Upper lobe of left lung (tissue), 6 donors: ENCODE results near the gene SOCS7. TPM values are rescaled to one million over a fixed set of nuclear protein-coding genes. Genes with fewer than 3 reads are reported as not detected.

ENCODE experiments used
- ATAC-seq, 2 donors: fragments of 200-7000 bp; cut with Tn5 transposase; one replicate each; pipeline ENCODE4 v1.9.1; 2022; ENCODE audit warnings: mild to moderate bottlenecking in 2 of 2, moderate library complexity in 2 of 2; ENCODE audit not compliant: low FRiP score in 2 of 2
- DNase-seq, 2 donors: peaks; one replicate each; pipeline ENCODE4 v3.0.0-alpha.2; 2019 to 2020
- H3K27ac ChIP-seq, 4 donors: fragments of 200-600 bp; sonication (generic); one replicate each; pipeline ENCODE4 v1.5.1; 2016 to 2019
- H3K27me3 ChIP-seq, 4 donors: fragments of 200-600 bp; sonication (generic); one replicate each; pipeline ENCODE4 v1.5.1; 2017 to 2019
- H3K36me3 ChIP-seq, 4 donors: fragments of 200-600 bp; sonication (generic); one replicate each; pipeline ENCODE4 v1.5.1; 2016 to 2019
- H3K4me1 ChIP-seq, 4 donors: fragments of 200-600 bp; sonication (generic); one replicate each; pipeline ENCODE4 v1.5.1; 2018 to 2019
- H3K4me3 ChIP-seq, 4 donors: fragments of 200-600 bp; sonication (generic); one replicate each; pipeline ENCODE4 v1.5.1; 2017 to 2019; ENCODE audit warnings: mild to moderate bottlenecking in 2 of 4, moderate library complexity in 1 of 4
- H3K9me3 ChIP-seq, 4 donors: fragments of 200-600 bp; sonication (generic); one replicate each; pipeline ENCODE4 v1.5.1; 2018 to 2019
- CTCF ChIP-seq, 6 experiments: fragments of 450-650 bp in 4 of 6; fragments of 200-600 bp in 2 of 6; sonication (generic) in 2 of 6; IDR thresholded peaks; one replicate each; pipeline ENCODE4 v1.5.1; 2016 to 2019; ENCODE audit warnings: antibody characterized with exemption in 6 of 6
- EP300 ChIP-seq, 4 donors: sonication (generic); formaldehyde crosslinking; IDR thresholded peaks; one replicate each; pipeline ENCODE4 v1.5.1; 2017; ENCODE audit warnings: antibody characterized with exemption in 4 of 4, control low read depth in 2 of 4
- POLR2A ChIP-seq, 4 donors: fragments of 450-650 bp; IDR thresholded peaks; one replicate each; pipeline ENCODE4 v1.5.1; 2016 to 2017; ENCODE audit warnings: antibody characterized with exemption in 4 of 4, mild to moderate bottlenecking in 2 of 4
- POLR2AphosphoS5 ChIP-seq, 2 donors: sonication (generic); formaldehyde crosslinking; IDR thresholded peaks; one replicate each; pipeline ENCODE4 v1.5.1; 2017; ENCODE audit warnings: antibody characterized with exemption in 2 of 2
- WGBS, 2 donors: methylation state at CpG; one replicate each; pipeline ENCODE4 v1.1.5; 2017 to 2018; 5-methylcytosine and 5-hydroxymethylcytosine counted together
- total RNA-seq, 6 donors: library from RNA; depleted of rRNA in 4 of 6; stranded (reverse); fragments of >200 nt in 4 of 6; gene quantifications; one replicate each; pipeline versions ENCODE4 v1.1.0 to v1.2.1, GENCODE V29; 2016 to 2021
- donor health status: DM: no; HTN: no; CAD: no; lungs with moderate emphysema.
- donor health status: DM: no; HTN: yes; CAD: no; lungs with severe emphysema.

SOCS7 gene
- total RNA-seq, 6 donors from 2014 or later: 17.5 to 40.4 (median 23.3) TPM

- WGBS, 2 donors: 22 to 34% methylated on average over 15 to 22 of the region's 22 CpGs
- peak overlapping the region in 3 of 4 donors; percentile 21 to 26 (median 25) for H3K4me3 ChIP-seq
- ATAC-seq (peak; percentile 53 to 83), DNase-seq (peak; percentile 79 to 85)
- TF ChIP-seq CTCF (IDR thresholded peaks at IDR 0.05) (no peak), POLR2A (IDR thresholded peaks at IDR 0.05) (peak in 1 of 4 donors; percentile 43)
- H3K9me3 ChIP-seq: no peaks in the 10 kb centered on the region
- H3K27me3 ChIP-seq: peaks cover 0 to 20% (median 7%) of the 10 kb centered on the region in 4 donors
- peaks cover 9 to 28% (median 22%) of the 10 kb centered on the region in 4 donors for H3K4me1 ChIP-seq
- H3K36me3 ChIP-seq: no peaks in the 10 kb centered on the region
- peak overlapping the region; percentile 55 to 82 (median 74) for H3K27ac ChIP-seq
Observed at GRCh38 chr17:38415250-38416194, 63.9 kb downstream of the SOCS7 start.

DNA sequence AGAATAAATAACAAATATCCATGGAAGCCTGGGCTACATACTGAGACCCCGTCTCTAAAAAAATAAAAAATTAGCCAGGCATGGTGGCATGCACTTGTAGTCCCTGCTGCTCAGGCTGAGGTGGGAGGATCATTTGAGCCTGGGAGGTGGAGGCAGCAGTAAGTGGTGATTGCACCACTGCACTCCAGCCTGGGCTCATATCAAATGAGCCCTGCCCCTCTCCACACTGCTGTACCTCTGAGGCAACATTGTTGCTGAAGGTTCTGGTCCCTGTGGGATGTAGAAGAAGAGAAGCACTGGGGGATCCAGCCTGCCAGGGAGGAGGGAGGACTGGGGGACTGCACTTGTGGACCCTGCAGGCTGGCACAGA is 65.2 kb downstream of the SOCS7 start:
- Histone ChIP-seq H3K27me3 (peaks cover 0 to 20% (median 7%) of the 10 kb centered on the region in 4 donors), H3K36me3 (no peaks in the 10 kb centered on the region), H3K9me3 (no peaks in the 10 kb centered on the region), H3K4me3 (no peak overlapping the region), H3K27ac (no peak overlapping the region), H3K4me1 (peaks cover 9 to 37% (median 27%) of the 10 kb centered on the region in 4 donors)
- DNase-seq: peak in 1 of 2 donors; percentile 87
- ATAC-seq: peak in 1 of 2 donors; percentile 7
- TF ChIP-seq POLR2A (IDR thresholded peaks at IDR 0.05) (no peak), EP300 (IDR thresholded peaks at IDR 0.05) (no peak), CTCF (IDR thresholded peaks at IDR 0.05) (no peak), POLR2AphosphoS5 (IDR thresholded peaks at IDR 0.05) (no peak)
- 46 to 56% methylated on average over 1 of the region's 1 CpG for WGBS, 2 donors

- peaks cover 9 to 37% (median 27%) of the 10 kb centered on the region in 4 donors for H3K4me1 ChIP-seq
- DNase-seq (peak in 1 of 2 donors; percentile 41), ATAC-seq (no peak)
- TF ChIP-seq POLR2AphosphoS5 (IDR thresholded peaks at IDR 0.05): no peak
- TF ChIP-seq CTCF (IDR thresholded peaks at IDR 0.05): no peak
- no peak for TF ChIP-seq EP300 (IDR thresholded peaks at IDR 0.05)
- no peak for TF ChIP-seq POLR2A (IDR thresholded peaks at IDR 0.05)
- no peaks in the 10 kb centered on the region for H3K36me3 ChIP-seq
- peaks cover 0 to 20% (median 7%) of the 10 kb centered on the region in 4 donors for H3K27me3 ChIP-seq
- H3K9me3 ChIP-seq: no peaks in the 10 kb centered on the region
- H3K27ac ChIP-seq: no peak overlapping the region
- H3K4me3 ChIP-seq: no peak overlapping the region
- 74 to 82% methylated on average over 6 to 11 of the region's 11 CpGs for WGBS, 2 donors
Observed at GRCh38 chr17:38417210-38417951, 65.7 kb downstream of the SOCS7 start.

DNA sequence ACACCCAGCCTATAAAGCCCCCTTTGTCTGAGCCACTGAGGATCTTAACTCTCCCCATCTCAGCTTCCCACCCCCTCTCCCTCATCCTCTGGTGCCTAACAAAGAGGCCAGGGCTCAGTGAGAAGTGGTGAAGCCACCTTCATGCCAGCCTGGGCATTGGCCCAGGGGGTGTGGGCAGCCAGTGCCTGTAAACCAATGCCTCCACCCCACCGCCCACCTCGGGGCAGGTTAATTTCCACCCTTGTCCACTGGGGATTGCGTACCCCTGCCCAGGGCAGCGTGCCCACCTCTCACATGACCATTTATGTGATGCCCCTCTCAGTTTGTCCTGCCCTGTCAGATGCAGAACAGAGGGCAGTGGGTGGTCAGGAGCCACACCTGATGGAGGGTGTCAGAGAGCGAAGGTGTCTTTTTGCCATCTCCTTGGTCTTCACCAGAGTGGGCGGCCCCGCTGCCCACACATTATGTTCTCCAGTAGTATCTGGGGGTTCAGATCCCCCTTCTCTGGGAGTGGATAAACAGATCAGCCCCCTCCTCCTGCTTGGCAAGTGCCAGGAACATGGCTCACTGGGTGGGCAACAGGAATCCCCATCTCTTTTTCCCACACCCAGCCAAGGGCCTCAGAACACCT is 66.5 kb downstream of the SOCS7 start:
- ATAC-seq (no peak), DNase-seq (no peak)
- TF ChIP-seq CTCF (IDR thresholded peaks at IDR 0.05) (no peak), POLR2AphosphoS5 (IDR thresholded peaks at IDR 0.05) (no peak), POLR2A (IDR thresholded peaks at IDR 0.05) (no peak), EP300 (IDR thresholded peaks at IDR 0.05) (no peak)
- Histone ChIP-seq H3K36me3 (no peaks in the 10 kb centered on the region), H3K4me1 (peaks cover 9 to 37% (median 27%) of the 10 kb centered on the region in 4 donors), H3K27ac (no peak overlapping the region), H3K4me3 (no peak overlapping the region), H3K9me3 (no peaks in the 10 kb centered on the region), H3K27me3 (peaks cover 0 to 20% (median 7%) of the 10 kb centered on the region in 4 donors)
- 89 to 92% methylated on average over 4 to 7 of the region's 7 CpGs for WGBS, 2 donors
